GM10266 (cell line): Measurements from ENCODE around the gene SLC13A3.

ENCODE experiments used
- DNase-seq: peaks from one replicate; pipeline ENCODE4 v3.0.0; 2012; ENCODE audit errors: extremely low spot score
- TF ChIP-seq, protein P1 (sequence below): IDR thresholded peaks from 2 replicates; pipeline ENCODE4 v1.5.1; 2012; ENCODE audit warnings: mild to moderate bottlenecking, low read depth; ENCODE audit not compliant: control insufficient read depth, insufficient read depth; ENCODE audit errors: missing control alignments

SLC13A3 gene

DNA sequence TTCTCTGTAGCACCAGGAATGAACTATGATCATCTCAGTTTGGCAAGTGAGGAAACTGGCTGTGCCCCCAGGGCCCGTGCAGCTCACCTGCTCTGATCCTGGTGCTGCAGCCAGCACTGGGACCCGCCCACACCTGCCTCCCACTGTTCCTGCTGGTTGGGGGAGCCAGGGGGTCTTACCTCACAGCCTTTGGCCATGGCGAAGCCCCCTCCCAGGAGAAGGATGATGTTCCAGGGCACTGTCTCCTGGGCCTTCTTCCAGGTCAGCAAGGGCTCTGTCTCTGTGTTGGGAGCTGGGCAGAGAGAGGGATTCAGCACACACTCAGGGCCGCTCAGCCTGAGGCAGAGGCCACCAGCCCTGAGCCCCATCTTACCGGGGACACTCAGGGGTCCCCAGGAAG is 75.9 kb downstream of the SLC13A3 start:
- TF ChIP-seq, protein P1, sequence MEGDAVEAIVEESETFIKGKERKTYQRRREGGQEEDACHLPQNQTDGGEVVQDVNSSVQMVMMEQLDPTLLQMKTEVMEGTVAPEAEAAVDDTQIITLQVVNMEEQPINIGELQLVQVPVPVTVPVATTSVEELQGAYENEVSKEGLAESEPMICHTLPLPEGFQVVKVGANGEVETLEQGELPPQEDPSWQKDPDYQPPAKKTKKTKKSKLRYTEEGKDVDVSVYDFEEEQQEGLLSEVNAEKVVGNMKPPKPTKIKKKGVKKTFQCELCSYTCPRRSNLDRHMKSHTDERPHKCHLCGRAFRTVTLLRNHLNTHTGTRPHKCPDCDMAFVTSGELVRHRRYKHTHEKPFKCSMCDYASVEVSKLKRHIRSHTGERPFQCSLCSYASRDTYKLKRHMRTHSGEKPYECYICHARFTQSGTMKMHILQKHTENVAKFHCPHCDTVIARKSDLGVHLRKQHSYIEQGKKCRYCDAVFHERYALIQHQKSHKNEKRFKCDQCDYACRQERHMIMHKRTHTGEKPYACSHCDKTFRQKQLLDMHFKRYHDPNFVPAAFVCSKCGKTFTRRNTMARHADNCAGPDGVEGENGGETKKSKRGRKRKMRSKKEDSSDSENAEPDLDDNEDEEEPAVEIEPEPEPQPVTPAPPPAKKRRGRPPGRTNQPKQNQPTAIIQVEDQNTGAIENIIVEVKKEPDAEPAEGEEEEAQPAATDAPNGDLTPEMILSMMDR: no peak
- no peak for DNase-seq

DNA sequence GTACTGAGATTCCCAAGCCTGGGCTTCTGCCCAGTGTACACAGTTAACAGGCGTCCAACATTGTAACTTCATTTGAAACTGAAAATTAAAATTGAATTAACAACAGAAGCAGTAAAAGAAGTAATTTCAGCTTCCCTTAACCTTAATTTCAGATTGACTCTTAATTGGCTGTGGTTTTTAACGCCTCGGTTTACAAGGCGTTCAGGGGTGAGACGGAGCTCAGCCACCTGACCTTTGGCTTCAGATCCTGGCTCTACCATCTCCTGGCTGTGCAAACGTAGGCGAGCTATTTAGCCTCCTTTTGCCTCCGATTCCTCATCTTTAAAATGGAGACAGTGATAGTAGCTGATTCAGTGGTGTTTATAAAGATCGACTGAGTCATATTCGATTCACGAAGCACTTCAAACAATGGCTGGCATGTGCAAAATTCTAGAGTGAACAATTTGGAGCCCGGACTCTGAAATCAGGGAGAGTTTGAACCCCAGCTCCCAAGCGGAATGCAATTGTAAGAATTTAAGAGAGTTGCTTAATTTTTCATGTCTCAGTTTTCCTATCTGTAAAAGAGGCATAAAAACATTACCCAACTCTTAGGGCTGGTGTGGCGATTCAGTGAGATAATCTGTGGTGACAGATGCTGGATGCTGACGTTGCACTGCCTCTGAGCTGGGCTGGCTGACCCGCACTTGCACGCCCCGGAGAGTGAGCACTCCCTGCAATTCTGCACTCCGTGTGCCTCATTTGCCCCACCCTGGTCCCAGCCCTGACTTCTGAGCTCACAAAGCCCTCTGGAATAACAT is 77.3 kb downstream of the SLC13A3 start:
- TF ChIP-seq, protein P1: no peak
- no peak for DNase-seq

DNA sequence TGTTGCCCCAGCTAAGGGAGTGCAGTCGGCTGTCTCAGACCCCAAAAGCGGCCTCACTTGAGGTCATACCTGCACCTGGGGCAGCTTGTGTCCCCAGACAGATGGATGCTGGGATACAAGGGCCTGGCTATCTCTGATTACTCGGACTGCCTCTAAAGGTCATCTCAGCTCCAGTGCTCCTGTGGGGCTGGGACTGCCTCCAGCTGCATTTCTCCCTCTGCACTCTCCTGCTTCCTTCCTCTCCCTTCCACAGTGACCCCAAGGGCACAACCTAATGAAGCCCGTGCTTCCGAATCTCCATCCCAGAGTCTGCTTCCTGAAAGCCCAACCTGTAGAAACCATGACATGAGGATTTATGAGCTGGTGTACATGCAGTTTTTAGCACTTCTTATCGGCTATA is 78.0 kb downstream of the SLC13A3 start:
- TF ChIP-seq, protein P1: no peak
- no peak for DNase-seq

DNA sequence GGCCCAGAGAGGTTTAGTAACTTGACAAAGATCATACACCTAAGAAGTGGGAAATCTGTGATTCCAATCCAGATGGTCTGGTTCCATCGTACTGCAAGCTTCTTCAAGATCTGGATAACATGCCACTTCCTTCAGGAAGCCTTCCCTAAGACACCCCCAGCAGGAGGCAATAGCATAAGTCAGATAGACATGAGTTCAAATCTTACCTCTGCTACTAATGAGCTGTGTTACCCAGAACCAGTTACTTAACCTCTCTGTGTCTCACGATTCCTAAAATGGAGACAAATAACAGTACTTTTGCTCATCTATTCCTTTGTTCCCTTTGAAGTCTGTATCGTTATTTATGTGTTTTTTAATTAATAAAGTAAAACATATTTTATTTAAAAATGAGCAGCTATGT is 78.5 kb downstream of the SLC13A3 start:
- no peak for DNase-seq

DNA sequence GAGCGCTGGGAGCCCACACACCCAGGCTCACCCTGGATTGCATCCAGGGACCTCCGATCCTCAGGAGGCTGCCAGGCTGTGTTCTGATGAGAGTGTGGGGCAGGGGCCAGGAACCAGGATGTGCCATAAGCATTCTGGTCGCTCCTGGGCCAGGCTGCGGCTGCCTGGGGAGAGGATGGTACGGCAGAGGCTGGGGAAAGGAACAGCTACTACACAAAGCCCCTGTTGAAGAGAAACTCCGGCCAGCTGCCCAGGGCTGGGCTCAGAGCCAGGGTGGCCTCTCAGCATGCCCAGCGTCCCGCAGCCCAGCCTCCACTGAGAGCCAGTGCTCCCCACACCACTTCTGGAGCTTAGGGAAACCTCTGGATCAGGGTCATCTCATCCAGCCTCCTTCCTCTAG is 79.1 kb downstream of the SLC13A3 start:
- DNase-seq: no peak
- TF ChIP-seq, protein P1: no peak

More for the DNA sequence above, 78.5 kb downstream of the SLC13A3 start:
- TF ChIP-seq, protein P1: no peak

DNA sequence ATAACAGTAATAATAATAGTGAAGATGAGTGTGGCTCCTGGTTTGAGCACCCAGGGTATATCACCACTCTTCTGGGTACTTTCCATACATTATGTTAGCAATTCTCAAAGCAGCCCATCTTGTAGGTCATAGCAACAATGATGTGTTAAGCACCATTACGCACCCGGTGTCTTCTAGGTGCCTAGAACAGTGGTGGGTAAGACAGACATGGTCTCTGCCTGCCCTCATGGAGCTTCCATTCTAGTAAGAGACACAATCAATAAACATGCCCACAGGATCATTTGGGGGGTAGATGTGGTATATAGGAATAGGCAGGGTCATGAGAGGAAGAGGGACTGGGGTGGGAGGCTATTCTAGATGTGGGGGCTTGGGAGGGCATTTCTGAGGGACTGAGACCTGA is 79.8 kb downstream of the SLC13A3 start:
- no peak for DNase-seq
- TF ChIP-seq, protein P1: no peak

DNA sequence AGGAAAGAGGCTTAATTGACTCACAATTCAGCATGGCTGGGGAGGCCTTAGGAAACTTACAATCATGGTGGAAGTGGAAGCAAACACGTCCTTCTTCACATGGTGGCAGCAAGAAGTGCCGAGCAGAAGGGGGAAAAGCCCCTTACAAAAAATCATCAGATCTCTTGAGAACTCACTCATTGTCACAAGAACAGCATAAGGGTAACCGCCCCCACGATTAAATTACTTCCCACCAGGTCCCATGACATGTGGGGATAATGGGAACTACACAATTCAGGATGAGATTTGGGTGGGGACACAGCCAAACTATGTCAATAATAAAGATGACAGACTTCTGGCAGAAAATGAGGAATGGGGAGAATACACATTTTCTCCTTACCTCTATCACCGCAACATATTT is 80.3 kb downstream of the SLC13A3 start:
- TF ChIP-seq, protein P1: no peak
- DNase-seq: no peak
